CD4-positive, alpha-beta T cell treated with Interleukin-10 for 1 hour (primary cell): Measurements from ENCODE around the gene DDIT4.
A peak's percentile ranks its signal among the peaks of the same experiment; 100 is the strongest.
"Not testable (repeated sequence)": the region's sequence is repeated elsewhere in the genome, so short reads cannot be mapped to it uniquely, and the experiment has no call there.

ENCODE experiments used
- DNase-seq: peaks from one replicate; pipeline ENCODE4 v3.0.0-alpha.2; 2020

Gene DDIT4

DNA sequence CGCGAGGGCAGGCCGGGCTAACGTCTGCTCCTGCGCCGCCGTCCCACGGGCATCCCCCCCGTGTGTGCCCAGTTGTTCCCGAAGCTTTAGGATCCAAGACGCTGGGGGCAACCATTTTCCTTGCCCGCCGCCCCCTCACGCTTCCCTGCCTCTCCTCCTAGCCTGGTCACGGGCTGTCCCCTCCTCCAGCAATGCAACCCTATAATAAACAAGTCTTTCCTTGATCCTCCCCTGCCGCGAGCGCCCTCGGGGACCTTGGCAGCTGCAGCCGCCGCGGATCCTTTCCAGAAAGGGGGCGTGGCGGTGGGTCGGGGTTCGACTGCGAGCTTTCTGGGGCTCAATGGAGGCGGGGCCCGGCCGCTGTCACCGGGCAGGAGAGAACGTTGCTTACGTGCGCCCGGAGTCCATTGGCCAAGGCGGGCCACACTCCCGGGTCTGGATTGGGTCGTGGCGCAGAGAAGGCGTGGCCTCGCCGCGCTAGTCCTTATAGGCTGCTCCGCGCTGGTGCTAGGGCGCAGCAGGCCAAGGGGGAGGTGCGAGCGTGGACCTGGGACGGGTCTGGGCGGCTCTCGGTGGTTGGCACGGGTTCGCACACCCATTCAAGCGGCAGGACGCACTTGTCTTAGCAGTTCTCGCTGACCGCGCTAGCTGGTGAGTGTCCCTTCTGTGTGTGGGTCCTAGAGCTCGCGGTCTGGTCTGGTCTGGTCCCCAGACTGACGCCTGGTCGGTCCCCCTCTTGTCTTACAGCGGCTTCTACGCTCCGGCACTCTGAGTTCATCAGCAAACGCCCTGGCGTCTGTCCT lies at the start of gene DDIT4:
DDIT4 (plus strand) TSS at position 515 of the 803 bp plus-strand sequence. CDS start 293 bp downstream, outside the sequence.
- peak; percentile 98 for DNase-seq

DNA sequence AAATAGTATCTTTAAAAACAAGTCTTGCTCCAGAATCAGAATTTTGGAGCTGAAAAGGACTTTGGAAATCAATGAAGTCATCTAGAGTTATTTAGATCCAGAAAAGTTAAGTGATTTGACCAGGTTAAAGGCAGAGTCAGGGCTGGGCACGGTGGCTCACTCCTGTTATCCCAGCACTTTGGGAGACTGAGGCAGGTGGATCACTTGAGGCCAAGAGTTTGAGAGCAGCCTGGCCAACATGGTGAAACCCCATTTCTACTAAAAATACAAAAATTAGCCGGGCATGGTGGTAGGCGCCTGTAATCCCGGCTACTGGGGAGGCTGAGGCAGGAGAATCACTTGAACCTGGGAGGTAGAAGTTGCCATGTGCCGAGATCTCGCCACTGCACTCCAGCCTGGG lies 49.5 kb upstream of the DDIT4 start:
- DNase-seq, result not testable (repeated sequence)

GRCh38 chr10:72226418-72227027 lies 47.2 kb upstream of the DDIT4 start:
- no peak for DNase-seq

DNA sequence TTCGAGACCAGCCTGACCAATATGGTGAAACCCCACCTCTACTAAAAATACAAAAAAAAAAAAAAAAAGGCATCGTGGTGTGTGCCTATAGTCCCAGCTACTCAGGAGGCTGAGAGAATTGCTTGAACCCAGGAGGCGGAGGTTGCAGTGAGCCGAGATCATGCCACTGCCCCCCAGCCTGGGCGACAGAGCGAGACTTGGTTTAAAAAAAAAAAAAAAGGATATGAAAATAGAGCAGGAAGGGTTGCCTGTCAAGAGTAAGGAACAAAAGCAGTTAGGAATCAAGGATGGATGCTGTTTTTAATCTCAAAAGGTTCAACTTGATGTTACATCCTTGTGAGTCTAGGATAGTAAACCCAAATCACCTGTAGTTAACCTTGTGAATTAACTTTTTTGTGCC lies 45.9 kb upstream of the DDIT4 start:
- DNase-seq, result no peak

DNA sequence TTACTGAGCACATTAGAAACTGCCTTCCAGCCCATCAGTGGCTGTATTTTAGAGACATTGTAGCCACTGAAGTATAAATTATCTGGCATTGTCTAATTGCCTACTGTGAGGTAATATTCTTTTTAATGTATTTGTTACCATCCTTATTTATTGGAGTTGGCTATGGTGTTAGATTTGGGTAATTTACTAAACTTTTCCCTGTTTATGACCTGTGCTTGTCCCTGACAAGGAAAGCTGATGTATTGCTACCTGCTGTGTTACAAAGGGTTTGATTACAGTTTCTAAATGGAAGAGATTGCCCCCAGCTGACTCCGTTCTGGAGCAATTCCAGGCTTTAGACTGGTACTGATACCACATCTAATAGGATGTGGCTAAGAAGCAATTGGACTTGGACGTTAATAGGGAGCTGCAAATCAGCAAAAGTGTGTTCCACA lies 45.4 kb upstream of the DDIT4 start:
- DNase-seq, result no peak

GRCh38 chr10:72229261-72230251 lies 44.2 kb upstream of the DDIT4 start:
- no peak for DNase-seq

DNA sequence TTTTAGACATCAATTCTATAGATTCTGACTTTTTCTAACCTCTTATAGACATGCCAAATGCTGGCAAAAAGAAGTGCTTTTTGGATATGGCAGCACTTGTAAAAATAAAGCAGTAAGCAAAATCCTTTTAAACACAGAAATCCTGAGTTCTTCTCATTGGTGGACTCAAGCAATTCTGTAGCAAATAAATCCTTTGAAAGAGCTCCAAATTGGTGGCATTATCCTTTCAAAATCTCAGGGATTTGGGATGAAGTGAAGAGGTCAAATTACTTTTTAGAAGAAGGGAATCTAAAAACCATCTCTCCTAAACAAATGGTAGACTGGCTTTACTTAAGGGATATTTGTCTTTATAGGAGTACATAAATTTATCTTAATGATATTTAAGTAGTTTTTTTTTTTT lies 40.1 kb upstream of the DDIT4 start:
- no peak for DNase-seq

DNA sequence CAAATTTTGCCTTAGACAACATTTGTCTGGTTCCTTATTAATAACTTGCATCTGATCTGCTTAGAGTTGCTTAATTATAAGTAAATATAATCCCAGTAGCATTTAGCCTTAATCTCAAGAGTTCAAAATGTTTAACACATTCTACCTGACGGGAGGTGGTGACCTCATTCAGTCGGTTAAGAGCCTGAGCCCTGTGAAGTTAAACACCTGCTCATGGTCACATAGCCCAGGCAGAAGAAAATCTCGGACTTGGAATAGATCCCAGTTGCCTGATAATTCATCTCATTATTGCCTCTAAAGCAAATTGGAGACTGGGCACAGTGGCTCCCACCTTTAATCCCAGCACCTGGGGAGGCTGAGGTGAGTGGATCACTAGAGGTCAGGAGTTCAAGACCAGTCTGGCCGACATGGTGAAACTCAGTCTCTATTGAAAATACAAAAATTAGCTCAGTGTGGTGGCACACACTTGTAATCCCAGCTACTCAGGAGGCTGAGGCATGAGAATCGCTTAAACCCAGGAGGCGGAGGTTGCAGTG lies 39.1 kb upstream of the DDIT4 start:
- no peak for DNase-seq

GRCh38 chr10:72235544-72236279 lies 38.0 kb upstream of the DDIT4 start:
- DNase-seq, result no peak

DNA sequence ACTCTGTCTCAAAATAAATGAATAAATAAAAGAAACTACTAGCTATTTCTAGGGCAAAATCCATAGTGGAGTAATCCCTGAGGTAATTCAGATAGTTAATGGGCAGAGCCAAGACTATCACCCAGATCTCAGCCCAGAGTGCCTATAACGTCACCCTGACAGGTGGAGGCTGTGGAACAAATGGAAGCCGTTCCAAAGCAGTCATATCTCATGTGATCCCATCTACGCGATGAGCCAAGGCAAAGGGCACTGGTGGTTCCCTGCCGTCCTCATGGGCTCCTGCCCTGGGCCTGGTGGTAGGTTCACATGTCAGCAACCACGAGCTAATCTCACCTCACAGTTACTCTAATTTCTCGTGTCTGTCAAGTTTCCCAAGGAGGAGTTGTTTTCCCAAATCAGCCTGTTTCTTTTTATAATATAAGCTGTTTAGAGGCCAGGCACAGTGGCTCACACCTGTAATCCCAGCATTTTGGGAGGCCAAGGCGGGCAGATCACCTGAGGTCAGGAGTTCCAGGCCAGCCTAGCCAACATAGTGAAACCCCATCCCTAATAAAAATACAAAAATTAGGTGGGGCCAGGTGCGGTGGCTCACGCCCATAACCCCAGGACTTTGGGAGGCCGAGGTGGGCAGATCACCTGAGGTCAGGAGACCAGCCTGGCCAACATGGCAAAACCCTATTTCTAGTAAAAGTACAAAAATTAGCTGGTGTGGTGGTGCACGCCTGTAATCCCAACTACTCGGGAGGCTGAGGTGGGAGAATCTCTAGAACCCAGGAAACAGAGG lies 35.1 kb upstream of the DDIT4 start:
- no peak for DNase-seq

DNA sequence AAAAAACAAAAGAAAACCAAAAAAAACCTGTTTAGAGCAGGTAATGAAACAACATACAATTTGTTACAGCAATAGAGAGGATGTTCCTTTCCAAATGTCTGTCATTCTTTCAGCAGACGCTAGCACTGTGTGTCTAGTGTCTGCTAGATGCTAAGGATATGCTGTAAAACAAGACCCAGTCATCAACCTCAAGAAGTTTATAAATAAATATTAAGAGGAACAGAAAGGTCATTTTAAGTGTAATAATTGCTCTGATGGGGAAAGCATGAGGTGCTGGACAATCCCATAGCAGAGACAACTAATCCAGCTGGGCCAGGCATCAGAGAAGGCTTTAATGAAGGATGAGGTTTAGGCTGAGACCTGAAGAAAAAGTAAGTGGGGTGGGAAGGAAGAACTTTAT lies 34.3 kb upstream of the DDIT4 start:
- no peak for DNase-seq

- DNase-seq, result no peak
Measured at GRCh38 chr10:72240371-72240770, 33.4 kb upstream of the DDIT4 start.

- DNase-seq, result no peak
Measured at GRCh38 chr10:72241691-72242252, 32.0 kb upstream of the DDIT4 start.

- no peak for DNase-seq
Measured at GRCh38 chr10:72242675-72243074, 31.0 kb upstream of the DDIT4 start.

- DNase-seq, result peak; percentile 29
Measured at GRCh38 chr10:72243822-72244437, 29.8 kb upstream of the DDIT4 start.

GRCh38 chr10:72244573-72245038 lies 29.1 kb upstream of the DDIT4 start:
- no peak for DNase-seq

DNA sequence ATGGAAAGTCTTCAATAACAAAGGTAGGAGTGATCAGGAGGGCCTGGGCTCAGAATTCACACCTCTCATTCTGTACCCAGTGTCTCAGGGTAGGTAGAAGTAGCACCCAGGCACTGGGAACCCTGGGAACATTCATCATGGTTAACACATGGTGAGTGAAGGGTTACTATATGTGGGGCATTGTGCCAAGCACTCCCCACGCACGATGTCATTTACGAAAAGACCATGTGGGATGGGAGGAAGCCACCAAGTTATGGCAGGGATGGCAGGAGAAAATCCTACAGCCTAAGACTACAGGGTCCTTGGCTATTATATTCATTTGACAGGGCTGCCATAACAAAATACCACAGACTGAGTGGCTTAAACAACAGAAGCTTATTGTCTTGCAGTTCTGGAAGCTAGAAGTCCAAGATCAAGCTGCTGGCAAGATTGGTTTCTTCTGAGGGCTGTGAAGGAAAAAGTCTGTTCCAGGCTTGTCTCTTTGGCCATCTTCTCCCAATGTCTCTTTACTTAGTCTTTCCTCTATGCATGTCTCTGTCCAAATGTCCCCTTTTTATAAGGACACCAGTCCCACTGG lies 27.7 kb upstream of the DDIT4 start:
- DNase-seq, result no peak

GRCh38 chr10:72248468-72249151 lies 25.1 kb upstream of the DDIT4 start:
- peak; percentile 83 for DNase-seq

DNA sequence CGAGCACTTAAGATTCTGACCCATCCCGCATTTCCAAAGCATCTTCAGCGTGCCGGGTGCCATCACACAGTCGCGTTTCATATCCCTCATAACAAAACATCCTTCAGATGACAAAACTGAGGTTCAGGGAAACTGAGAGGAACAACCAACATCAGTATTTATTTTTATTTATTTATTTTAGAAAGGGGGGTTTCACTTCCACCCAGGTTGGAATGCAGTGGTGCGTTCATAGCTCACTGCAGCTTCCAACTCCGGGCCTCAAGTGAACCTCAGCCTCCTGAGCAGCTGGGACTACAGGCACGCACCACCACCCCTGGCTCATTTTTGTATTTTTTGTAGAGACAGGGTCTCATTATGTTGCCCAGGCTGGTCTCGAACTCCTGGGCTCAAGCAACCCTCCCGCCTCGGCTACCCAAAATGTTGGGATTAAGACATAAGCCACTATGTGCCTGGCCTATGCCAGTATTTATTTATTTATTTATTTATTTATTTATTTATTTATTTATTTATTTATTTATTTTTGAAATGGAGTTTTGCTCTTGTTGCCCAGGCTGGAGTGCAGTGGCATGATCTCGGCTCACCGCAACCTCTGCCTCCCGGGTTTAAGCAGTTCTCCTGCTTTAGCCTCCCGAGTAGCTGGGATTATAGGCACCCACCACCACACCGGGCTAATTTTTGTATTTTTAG lies 24.4 kb upstream of the DDIT4 start:
- not testable (repeated sequence) for DNase-seq
